Coronary artery (tissue), 2 donors: Measurements from ENCODE around the gene ELOVL1.

Source experiments
- DNase-seq: peaks from one replicate; pipeline ENCODE4 v3.0.0-alpha.2; 2017; ENCODE audit warnings: low spot score
- H3K27ac ChIP-seq, 2 donors: fragments of 200-600 bp; sonication (generic); one replicate each; pipeline ENCODE4 v1.5.1; 2016 to 2019
- H3K4me3 ChIP-seq: fragments of 200-600 bp; sonication (generic); 2 replicates; pipeline ENCODE4 v1.5.1; 2016; ENCODE audit warnings: mild to moderate bottlenecking, moderate library complexity
- TF ChIP-seq, protein P1 (sequence below): fragments of 200-600 bp; sonication (generic); IDR thresholded peaks from one replicate; pipeline ENCODE4 v1.5.1; 2019; ENCODE audit warnings: antibody characterized with exemption

The ELOVL1 gene

GRCh38 chr1:43339584-43340232 lies 28.1 kb downstream of the ELOVL1 start:
- no peak for DNase-seq
- TF ChIP-seq, protein P1, sequence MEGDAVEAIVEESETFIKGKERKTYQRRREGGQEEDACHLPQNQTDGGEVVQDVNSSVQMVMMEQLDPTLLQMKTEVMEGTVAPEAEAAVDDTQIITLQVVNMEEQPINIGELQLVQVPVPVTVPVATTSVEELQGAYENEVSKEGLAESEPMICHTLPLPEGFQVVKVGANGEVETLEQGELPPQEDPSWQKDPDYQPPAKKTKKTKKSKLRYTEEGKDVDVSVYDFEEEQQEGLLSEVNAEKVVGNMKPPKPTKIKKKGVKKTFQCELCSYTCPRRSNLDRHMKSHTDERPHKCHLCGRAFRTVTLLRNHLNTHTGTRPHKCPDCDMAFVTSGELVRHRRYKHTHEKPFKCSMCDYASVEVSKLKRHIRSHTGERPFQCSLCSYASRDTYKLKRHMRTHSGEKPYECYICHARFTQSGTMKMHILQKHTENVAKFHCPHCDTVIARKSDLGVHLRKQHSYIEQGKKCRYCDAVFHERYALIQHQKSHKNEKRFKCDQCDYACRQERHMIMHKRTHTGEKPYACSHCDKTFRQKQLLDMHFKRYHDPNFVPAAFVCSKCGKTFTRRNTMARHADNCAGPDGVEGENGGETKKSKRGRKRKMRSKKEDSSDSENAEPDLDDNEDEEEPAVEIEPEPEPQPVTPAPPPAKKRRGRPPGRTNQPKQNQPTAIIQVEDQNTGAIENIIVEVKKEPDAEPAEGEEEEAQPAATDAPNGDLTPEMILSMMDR = no peak
- Histone ChIP-seq H3K4me3 (no peak overlapping the region), H3K27ac (no peak overlapping the region)

DNA sequence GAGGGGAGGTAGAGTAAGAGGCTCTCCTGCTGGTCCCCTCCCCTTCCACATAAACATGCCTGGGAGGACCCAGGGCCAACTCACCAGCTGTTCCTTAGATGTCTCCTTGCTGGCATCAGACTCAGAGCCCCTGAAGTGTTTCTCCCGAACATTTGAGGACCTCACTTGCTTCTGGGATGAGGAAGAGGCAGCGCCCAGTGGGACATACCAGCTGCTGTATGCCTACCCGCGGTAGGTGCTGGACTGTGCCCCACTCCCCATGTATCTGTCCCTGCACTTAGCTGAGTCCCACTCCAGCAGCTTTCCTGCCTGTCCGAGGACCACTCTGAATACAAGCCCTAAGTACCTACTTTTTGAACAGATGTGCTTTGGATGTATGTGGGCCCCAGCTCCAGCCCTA lies 29.8 kb downstream of the ELOVL1 start:
- no peak for DNase-seq
- TF ChIP-seq, protein P1 = no peak

DNA sequence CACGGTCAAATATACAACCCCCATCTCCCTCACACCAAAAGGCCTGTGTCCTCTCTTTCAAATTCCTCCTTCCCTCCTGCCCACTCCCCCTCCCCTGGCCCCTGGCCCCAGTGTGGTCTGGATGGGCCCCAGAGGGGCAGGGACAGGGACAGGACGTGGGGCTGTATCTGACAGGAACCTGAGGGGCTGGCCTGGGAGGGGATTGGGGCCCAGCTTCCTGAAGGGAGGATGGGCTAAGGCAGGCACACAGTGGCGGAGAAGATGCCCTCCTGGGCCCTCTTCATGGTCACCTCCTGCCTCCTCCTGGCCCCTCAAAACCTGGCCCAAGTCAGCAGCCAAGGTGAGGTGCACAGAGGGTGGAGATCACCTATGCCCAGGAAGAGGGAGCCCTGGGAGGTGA lies 30.2 kb downstream of the ELOVL1 start, which contains the start of gene MPL:
Gene MPL, plus strand, starts transcription at position 231 of the 400 bp plus-strand sequence. Its CDS starts 31 bp downstream, at position 262.
- TF ChIP-seq, protein P1 = no peak
- Histone ChIP-seq H3K4me3 (no peak within 1 kb of the TSS), H3K27ac (no peak within 1 kb of the TSS)
- DNase-seq = no peak

More for the DNA sequence above, 29.8 kb downstream of the ELOVL1 start:
- H3K4me3 ChIP-seq = no peak overlapping the region
- no peak overlapping the region for H3K27ac ChIP-seq

DNA sequence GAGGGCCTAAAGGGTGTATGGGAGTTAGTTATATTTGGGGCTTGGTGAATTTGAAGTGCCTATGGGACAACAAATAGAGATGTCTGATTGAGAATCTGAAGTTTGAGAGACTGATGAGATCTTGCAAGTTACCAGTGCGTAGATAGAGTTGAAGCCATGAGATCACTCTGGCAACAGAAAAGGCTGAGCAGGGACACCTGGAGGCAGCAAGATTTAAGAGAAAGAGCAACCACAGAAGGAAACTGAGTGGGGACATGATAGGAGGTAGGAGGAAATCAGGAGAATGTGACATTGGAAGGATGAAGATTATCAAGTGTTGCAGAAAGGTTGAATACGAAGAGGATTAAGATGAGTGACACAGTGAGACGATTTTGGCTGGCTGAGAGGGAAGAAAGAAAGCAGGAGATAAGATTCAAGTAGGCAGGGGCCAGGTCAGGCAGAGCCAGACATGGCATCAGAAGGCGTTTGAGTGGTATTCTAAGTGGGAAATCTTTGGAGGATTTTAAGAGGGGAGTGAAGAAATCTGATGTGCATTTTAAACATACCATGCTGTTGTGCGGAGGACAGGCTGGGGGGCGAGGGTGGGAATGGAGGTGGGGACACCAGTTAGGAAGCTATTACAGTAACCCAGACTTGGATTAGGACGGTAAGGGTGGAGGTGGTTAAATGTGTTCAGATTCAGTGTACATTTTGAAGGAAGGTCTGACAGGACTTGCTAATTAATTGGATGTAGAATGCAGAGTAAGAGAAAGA lies 33.2 kb downstream of the ELOVL1 start:
- no peak for DNase-seq
- TF ChIP-seq, protein P1 = no peak
- Histone ChIP-seq H3K4me3 (no peak overlapping the region), H3K27ac (no peak overlapping the region)

GRCh38 chr1:43331688-43332087 lies 36.1 kb downstream of the ELOVL1 start:
- no peak overlapping the region for H3K27ac ChIP-seq
- DNase-seq = no peak
- TF ChIP-seq, protein P1 = no peak
- no peak overlapping the region for H3K4me3 ChIP-seq

DNA sequence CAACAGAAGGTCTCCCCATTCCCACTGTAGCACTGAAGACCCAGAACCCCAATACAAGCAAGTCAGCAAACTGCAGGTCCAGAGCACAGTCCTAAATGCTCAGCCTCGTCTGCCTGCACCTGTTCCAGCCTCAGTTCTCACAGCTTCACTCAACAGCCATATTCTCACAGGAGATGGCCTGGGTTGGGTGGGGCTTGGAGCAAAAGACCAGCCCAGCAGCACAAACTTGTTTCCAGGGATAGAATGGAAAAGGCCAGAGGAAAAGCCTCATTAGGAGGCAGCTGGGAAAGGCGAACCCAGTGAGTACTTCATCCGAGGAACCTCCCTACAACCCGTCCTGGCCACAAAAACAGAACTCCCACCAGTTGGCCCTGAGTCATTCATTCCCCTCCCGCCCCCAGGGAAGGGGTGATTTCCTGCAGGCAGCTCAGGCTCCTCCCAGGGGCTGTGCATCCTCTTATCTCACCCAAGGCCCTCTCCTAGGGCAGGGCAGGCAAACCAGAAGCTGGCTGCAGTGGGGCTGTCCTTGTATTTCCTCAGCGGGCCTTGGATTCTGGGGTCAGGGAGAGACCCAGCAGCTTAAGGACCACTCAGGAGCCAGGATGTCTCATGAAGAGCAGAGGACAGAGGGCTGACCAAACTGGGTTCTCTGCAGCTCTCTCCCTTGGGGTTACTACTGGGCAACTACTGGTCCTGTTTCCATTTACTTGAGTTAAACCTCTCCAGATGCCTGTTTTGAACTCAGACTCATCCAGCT lies 37.6 kb downstream of the ELOVL1 start:
- no peak for DNase-seq
- TF ChIP-seq, protein P1 = no peak
- peak overlapping the region in 1 of 2 donors; percentile 69 for H3K27ac ChIP-seq
- H3K4me3 ChIP-seq = no peak overlapping the region
